GM12892 (cell line): ENCODE measurements around the gene ARHGAP31.

Experiments
- POLR2A ChIP-seq: IDR thresholded peaks from 2 replicates; pipeline ENCODE4 v1.6.1; 2011; ENCODE audit warnings: low read depth, low read length, control low read depth
- POLR2AphosphoS5 ChIP-seq: IDR thresholded peaks from 2 replicates; pipeline ENCODE4 v1.6.1; 2011; ENCODE audit warnings: low read depth, low read length, control low read depth
- TAF1 ChIP-seq: IDR thresholded peaks from 2 replicates; pipeline ENCODE4 v1.6.1; 2011; ENCODE audit warnings: low read depth, mild to moderate bottlenecking, control low read depth, low read length, borderline replicate concordance

- TF ChIP-seq POLR2A, result no peak
- no peak for TF ChIP-seq TAF1
- no peak for TF ChIP-seq POLR2AphosphoS5
Observed at GRCh38 chr3:119359476-119360326, 65.5 kb downstream of the ARHGAP31 start.
